ENCODE data around the gene USP32.
"Not testable (repeated sequence)": the region's sequence is repeated elsewhere in the genome, so short reads cannot be mapped to it uniquely, and the experiment has no call there.

USP32 gene

DNA sequence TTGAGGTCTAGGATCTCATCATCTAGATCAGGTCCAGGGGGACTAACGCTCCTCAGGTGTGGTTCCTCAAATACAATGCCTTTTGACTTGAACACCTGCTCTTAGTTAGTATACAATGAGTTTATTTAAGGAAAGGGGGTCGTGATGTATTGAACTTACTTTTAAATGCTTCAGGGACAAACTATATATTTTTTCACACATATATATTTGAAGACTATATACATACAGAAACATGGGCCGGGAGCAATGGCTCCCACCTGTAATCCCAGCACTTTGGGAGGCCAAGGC lies 11.5 kb upstream of the USP32 start:
- no peak for DNase-seq (ENCODE audit: low read depth, low spot score)

DNA sequence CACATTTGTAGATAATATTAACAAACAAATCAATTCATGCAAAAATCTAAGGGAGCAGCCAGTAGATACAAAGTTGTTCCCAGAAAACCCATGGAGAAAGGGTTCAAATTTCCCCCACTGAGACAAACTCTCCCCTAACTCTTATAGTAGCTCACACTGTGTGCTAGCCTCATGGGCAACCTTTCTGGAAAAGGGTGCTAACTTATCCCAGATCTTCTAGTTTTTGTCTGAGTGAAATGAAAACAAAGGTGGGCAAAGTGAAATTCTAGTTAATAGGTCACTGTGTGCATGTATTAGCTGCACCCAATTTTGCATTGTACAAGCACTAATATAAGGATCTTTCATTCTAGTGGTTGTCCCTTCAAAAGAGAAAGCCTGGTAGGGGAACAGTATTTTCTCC lies 9.9 kb upstream of the USP32 start:
- no peak for DNase-seq (ENCODE audit: low read depth, low spot score)

DNA sequence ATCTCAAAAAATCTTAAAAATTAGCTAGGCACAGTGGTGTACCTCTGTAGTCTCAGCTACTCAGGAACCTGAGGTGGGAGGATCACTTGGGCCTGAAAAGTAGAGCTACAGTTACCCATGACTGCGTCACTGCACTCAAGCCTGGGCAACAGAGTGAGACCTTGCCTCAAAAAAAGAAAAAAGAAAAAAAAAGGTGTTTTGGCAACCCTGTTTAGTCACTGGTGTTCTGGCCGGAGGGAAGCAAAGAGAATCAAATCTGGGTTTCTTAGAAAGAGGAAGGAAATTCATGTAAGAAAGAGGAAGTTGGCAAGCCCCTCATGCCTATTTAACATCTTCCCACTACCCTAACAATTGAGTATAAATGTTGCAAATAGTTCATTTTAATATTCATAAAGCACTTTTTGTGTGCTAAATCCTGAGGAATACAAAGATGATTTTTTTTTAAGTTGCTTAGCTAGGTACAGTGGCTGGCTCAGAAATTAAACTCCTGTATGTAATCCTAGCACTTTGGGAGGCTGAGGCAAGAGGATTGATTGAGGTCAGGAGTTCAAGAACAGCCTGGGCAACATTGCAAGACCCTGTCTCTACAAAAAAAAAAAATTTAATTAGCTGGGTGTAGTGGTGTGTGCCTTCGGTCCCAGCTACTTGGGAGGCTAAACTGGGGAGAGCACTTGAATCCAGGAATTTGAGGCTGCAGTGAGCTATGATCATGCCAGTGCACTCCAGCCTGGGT lies 6.5 kb upstream of the USP32 start:
- DNase-seq (ENCODE audit: low read depth, low spot score): no peak

DNA sequence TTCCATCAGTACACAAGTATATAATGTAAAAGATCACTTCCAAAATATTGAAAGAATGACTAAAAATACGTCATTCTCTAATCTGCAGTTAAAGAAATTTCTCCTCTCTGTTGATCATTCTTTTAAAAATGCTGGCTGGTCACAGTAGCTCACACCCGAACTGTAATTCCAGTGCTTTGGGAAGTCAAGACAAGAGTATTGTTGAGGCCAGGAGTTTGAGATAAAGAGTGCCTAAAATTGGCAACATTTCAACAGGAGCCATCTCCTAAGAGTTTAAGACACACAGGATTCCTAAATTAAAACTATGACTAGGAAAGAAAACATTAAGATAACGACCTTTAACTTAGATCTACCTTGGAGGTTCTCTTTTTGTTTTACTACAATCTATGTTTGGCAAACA lies 4.5 kb upstream of the USP32 start:
- no peak for DNase-seq (ENCODE audit: low read depth, low spot score)

DNA sequence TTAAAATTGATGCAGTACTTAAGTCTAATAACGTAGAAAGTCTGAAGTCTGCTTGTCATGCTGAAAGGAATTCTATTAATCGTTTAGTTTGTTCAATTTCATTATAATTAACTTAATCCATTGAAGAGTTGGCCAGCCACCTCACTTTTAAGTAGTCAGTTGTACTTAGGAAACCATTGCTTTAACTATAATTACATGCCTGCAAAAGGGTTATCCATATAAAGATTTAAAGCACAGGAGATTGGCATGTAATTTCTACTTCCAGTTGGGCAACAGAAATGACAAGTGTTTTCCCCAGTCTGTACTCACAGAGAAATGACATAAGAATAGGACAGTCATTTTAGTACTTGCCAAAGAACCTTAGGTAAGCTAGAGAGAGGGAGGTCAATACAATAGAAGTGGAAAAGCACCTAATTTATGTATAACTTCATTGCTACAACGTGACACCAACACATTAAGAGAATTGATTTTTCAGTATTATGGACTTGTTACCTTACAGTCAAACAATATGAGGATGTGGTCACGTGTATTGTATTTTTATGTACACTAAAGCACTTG lies 3.7 kb upstream of the USP32 start:
- no peak for DNase-seq (ENCODE audit: low read depth, low spot score)

DNA sequence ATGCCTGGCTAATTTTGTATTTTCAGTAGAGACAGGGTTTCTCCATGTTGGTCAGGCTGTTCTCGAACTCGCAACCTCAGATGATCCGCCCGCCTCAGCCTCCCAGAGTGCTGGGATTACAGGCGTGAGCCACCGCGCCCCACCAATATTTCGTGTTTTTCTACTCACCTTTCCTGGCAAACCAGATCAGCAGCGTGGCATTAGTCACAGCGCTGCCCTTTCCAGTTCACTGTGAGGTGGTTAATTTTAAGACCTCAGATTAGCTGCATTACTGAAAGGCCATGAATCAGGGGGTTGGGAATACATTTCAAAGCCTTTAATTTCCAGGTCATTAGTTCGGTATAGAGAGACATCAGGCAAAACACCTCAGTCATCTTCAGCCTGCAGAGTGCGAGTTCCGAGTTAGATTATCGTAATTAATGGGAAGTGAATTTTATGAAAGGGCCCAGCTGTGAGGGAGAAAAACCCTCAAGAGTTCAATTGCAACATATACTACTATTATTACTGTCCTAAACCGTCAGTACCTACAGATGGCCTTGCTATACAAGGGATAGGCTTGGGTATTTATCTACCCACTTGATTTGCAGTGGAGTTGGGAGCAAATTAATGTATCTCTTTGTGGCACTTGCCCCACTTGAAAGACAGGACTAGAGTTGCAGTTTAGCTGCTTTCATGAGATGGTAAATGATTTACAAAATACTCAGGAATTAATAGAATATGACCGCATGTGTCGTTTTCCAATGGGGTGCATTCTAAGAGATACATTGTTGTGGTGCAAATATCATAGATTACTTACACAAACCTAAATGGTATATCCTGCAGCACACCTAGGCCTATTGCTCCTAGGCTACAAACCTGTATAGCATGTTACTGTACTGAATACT lies 2.1 kb upstream of the USP32 start:
- DNase-seq (ENCODE audit: low read depth, low spot score): no peak

DNA sequence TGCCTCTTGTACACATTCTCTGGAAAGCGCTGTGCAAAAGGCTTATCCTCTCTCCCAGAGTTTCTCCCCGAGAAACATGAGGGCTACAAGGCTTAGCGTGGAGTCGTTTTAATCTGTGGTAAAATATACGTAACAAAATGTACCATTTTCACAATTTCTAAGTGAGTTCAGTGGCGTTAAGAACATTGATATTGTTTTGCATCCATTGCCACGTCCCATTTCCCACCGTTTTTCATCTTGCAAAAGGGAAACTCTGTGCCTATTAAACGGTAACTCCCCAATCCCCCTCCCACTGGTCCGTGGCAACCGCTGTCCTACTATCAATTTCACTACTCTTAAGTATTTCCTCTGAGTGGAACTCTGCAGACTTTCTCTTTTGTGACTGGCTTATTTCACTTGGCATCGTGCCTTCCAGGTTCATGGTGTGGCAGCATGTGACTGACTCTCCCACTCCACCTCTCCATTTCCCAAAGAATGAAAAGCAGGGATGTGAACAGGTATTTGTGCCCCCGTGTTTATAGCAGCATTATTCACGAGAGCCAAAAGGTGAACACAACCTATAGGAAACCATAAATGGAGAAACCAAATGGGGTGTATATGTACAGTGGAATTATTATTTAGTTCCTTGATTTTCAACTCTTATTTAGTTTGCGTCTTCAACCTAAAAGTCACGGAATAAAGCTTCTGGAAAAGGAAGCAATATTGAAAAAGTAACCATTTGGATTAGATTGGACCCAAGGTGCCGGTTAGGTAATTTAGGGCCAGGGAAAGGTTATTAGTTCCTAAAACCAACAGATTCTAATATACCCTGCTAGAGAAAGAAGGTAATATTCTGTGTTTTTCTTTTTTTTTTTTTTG lies 1.1 kb upstream of the USP32 start:
- peak; percentile 28 for DNase-seq (ENCODE audit: low read depth, low spot score)

DNA sequence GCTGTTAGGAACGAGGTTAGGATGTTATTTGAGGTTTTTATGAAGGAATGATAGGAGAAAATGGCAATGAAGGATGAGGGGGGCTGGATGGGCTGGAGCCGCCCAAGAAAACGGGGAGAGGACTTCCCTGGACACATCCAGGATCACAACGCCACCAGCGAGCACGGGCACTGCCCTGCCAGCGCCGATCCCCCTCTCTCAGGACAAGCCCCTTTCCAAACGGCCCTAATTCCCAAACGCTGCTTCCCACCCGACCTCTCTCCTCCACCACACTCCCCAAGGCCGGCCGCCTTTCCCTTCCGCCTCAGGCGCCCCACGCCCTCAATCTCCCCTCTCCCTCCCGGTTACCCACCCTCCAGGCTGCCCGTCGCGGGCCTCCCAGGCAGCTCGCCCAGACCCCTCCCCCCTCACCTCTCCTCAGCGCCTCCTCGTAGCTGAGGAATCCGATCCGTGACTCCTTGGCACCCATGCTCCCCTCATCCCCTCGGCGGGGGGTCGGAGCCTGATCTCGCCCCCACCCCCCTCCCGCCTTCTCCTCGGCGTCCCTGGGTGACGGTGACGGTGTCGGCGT lies 377 bp downstream of the USP32 start:
- DNase-seq (ENCODE audit: low read depth, low spot score): peak; percentile 75

DNA sequence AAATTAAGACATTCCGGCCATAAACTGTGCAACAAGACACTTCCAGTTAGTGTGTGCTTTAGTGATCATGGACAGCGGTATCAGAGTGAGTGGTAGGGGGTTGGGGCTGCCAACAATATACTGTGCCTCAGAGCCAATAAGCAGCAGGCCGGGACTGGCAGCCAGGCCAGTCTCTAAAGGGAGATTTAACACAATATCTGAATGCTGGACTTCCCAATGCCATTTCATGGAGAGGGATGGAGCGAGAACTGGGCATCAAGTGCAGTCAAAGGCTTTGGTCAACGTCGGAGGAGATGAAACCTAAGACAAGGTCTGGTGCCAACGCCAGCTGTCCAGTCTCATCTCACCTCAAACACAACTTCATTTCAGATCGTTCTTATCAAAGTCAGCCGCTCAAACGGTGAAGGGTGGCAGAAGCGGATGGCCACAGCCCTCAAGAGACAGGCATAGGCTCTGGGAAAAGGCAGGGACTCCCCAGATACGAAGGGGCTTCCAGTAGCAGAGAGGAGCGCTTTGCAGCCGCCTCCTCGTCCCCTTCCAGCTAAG lies 935 bp downstream of the USP32 start:
- DNase-seq (ENCODE audit: low read depth, low spot score): peak; percentile 51

DNA sequence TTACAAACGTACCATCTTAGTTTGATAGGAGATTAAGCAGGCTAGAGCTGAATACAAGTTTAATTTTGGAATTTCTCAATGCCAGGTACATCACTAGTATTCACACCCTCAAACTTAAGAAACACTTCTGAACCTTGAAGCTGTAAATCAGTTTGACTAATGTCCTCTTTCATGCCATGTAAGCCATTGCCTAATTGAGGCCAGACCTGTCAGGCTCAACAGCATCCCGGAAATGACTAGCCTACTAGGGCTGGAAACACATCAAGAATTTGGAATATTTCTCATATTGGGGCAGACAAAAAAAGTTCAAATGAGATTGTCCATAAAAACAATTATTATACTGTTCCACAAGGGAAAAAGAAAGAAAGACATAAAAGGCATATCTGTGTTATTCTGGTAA lies 1.7 kb downstream of the USP32 start:
- no peak for DNase-seq (ENCODE audit: low read depth, low spot score)

DNA sequence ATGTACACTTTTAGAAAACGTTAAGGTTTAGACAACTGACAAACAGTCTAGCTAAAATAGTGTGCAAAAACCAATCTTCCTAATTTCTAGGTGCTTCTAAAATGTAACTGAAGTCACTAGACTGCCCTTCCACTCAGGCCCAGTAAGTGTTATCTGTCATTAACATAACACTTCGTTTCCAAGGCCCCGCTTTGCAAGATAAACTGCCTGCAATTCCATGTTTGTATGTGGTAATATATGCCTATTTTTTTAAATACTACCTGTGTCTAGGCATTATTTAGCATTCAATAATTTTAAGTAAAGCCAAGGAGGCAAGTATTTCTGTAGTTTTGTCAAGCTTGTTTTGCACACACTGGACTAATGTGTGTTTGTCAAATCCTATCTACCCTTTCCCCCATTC lies 3.2 kb downstream of the USP32 start:
- no peak for DNase-seq (ENCODE audit: low read depth, low spot score)

DNA sequence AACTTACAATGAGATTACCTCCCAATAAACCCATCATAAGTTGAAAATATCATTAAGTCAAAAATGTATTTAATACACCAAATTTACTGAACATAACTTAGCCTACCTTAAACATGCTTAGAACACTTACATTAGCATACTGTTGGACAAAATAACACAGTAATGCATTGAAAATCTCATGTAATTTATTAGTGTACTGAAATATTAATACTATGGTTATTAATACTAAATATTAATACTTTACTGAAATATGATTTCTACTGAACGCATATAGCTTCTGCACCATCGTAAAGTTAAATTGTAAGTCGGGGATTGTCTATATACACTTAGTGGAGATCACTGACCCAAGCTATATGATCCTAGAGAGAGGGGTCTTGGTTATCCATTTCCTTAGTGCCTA lies 4.3 kb downstream of the USP32 start:
- DNase-seq (ENCODE audit: low read depth, low spot score): no peak

DNA sequence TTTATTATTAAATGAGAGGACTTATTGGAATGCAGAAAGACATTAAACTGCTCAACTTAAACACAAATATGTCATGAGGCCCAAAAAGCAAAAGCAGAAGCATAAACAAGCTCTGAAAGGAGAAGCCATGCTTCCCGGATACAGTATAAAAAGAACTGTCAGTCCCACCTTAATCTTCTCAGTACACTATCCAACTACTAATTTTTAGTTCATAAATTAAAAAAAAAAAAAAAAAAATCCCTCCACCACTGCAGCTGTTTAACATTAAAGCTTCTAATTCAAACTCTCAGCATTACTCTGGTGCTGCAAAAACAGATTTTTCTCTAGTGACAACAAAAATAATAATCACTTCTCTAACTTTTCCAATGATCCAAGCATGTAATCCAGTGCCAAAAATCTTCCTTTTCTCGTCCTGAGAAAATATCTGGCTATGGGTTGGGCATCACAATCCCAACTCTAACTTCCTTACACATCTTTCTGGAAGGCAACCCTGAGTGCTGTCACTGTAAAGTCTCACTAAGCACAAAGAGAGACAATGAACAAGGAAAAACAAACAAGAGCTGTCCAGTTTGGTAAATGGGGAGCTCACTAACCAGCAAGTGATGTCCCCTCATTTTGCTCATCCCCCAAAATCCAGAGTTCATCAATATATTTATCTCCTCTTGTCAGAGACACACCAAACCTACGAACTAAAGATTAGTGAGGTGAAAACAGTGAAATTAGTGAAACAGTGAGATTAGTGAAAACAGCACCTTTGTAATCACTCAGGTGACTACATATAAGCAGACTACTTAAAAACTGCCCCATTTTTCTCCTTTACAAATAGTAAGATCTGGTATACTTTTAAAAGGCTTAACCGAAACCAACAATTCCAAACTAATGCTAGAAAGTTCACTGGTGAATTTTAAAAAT lies 5.5 kb downstream of the USP32 start:
- no peak for DNase-seq (ENCODE audit: low read depth, low spot score)

DNA sequence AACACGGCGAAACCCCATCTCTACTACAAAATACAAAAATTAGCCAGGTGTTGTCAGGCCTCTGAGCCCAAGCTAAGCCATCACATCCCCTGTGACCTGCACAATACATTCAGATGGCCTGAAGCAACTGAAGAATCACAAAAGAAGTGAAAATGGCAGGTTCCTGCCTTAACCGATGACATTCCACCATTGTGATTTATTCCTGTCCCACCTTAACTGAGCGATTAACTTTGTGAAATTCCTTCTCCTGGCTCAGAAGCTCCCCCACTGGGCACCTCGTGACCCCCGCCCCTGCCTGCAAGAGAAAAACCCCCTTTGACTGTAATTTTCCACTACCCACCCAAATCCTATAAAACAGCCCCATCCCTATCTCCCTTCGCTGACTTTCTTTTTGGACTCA lies 7.0 kb downstream of the USP32 start:
- DNase-seq (ENCODE audit: low read depth, low spot score): peak; percentile 75

DNA sequence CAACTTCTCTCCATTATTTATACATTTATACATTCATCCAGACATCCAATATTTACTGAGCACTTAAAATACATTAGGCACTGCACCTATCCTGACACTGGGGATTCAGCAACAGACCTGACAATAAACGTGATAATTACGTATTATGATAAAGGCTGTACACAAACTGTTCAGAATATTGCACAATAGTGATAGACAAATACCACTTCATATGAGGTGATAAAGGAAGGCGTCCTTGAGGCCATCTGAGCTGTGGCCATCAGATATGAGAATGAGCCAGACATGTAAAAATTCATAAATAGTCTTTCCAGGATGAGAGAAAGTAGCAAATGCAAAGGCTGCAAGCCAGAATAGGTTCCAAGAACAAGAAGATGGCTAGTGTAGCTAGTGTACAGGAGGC lies 8.6 kb downstream of the USP32 start:
- DNase-seq (ENCODE audit: low read depth, low spot score): no peak

DNA sequence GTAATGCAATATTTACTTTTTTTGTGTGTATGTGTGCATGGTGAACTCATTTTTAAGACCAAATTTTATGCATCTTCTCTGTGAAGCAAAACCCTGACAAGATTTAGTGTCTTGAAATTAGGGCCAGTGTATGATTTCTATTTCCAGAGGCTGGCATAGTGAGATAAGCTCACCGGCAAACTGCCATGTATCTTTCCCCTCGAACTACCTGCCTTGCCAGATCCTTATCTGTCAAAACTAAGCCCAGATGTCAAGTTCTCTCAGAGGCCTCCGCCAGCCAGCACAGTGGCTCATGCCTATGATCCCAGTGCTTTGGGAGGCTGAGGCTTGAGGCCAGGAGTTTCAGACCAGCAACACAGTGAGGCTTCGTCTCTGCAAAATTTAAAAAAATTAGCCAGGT lies 10.0 kb downstream of the USP32 start:
- DNase-seq (ENCODE audit: low read depth, low spot score): no peak

DNA sequence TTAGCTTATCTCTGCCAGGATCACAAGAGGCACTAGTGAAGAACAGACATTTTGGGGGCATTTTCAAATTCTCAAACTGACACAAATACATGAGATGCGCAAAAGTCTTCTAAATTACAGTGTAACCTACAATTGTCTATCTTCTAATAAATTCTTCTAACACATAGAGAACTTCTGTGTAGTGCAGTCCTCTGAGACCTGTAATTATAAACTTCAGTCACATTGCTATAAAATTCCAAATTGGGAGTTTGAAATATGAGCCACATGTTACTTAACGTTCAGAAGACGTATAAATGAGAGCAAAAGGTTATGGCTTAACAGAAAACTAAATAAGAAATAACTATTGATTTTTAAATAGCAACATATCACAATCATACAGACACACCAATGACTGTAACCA lies 12.5 kb downstream of the USP32 start:
- not testable (repeated sequence) for DNase-seq (ENCODE audit: low read depth, low spot score)

DNA sequence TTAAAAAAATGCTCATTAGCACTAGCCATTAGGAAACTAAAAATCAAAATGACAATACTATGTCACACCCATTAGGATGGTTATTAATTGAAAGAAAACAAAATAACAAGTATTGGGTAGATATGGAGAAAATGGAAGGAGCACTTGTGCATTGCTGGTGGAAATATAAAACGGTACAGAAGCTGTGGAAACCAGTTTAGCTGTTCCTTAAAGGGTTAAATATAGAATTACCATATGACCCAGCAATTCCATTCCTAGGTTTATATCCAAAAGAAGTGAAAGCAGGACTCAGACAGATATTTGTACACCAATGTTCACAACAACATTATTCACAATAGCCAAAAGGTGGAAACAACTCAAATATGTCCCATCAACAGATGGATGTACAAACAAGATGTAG lies 13.7 kb downstream of the USP32 start:
- not testable (repeated sequence) for DNase-seq (ENCODE audit: low read depth, low spot score)

DNA sequence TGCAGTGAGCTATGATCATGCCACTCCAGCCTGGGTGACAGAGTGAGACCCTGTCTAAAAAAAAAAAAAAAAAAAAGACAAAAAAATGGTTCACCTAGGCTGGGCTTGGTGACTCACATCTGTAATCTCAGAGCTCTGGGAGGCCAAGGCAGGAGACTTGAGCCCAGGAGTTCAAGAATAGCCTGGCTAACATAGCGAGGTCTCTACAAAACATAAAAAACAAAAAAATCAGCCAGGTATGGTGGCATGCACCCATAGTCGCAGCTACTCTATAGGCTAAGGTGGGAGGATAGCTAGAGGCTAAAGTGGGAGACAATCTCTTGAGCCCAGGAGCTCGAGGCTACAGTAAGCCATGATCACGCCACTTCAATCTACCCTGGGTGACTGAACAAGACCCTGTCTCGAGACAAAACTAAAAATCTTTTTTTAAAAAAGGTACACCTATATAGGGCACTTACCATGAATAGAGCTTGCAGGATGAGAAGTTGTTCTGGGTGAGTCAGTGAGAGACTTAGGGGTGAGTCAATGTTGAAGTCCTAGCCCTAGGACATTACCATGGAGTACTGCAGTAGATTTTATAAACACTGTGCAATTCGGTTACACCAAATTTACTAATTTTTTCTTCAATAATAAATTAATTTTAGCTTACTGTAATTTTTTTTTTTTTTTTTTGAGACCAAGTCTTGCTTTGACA lies 19.0 kb downstream of the USP32 start:
- DNase-seq (ENCODE audit: low read depth, low spot score): no peak
